Liver (tissue), 9 donors: ENCODE data around the gene HSPBAP1. TPM values are rescaled to one million over a fixed set of nuclear protein-coding genes. Genes with fewer than 3 reads are reported as not detected.

Experiments
- DNase-seq: peaks from one replicate; pipeline ENCODE4 v3.0.0-alpha.2; 2017; ENCODE audit warnings: low spot score
- H3K27ac ChIP-seq, 2 donors: one replicate each; pipeline ENCODE4 v1.7.0; 2013; ENCODE audit warnings: inconsistent platforms in 2 of 2, low read length in 2 of 2, control low read depth in 1 of 2, low read depth in 1 of 2, mild to moderate bottlenecking in 1 of 2
- H3K27me3 ChIP-seq, 4 donors: one replicate each; pipeline versions ENCODE4 v1.6.1 to v1.7.0; 2013; ENCODE audit warnings: low read length in 3 of 4, inconsistent platforms in 1 of 4, mild to moderate bottlenecking in 1 of 4, moderate library complexity in 1 of 4; ENCODE audit not compliant: control insufficient read depth in 4 of 4, insufficient read depth in 4 of 4
- H3K36me3 ChIP-seq, 4 donors: one replicate each; pipeline versions ENCODE4 v1.6.1 to v1.7.0; 2013; ENCODE audit warnings: low read length in 3 of 4, mild to moderate bottlenecking in 3 of 4, low read depth in 1 of 4, moderate library complexity in 1 of 4; ENCODE audit not compliant: control insufficient read depth in 4 of 4, insufficient read depth in 3 of 4
- H3K4me1 ChIP-seq, 4 donors: one replicate each; pipeline versions ENCODE4 v1.6.1 to v1.7.0; 2013; ENCODE audit warnings: low read length in 3 of 4, mild to moderate bottlenecking in 3 of 4, moderate library complexity in 1 of 4; ENCODE audit not compliant: control insufficient read depth in 4 of 4, insufficient read depth in 4 of 4
- H3K4me3 ChIP-seq, 3 donors: one replicate each; pipeline versions ENCODE4 v1.6.1 to v1.7.0; 2013; ENCODE audit warnings: low read length in 3 of 3, control low read depth in 1 of 3, low read depth in 1 of 3, mild to moderate bottlenecking in 1 of 3
- H3K9ac ChIP-seq, 2 donors: one replicate each; pipeline ENCODE4 v1.7.0; 2013; ENCODE audit warnings: low read length in 2 of 2, mild to moderate bottlenecking in 2 of 2, moderate library complexity in 2 of 2, control low read depth in 1 of 2, low read depth in 1 of 2
- H3K9me3 ChIP-seq, 4 donors: one replicate each; pipeline versions ENCODE4 v1.6.1 to v1.7.0; 2013; ENCODE audit warnings: low read length in 3 of 4; ENCODE audit not compliant: control insufficient read depth in 4 of 4
- CTCF ChIP-seq: fragments of 150-350 bp; IDR thresholded peaks from 2 replicates; pipeline ENCODE4 v1.5.1; 2017; ENCODE audit warnings: improper control_type of control experiment, low read depth, low read length; ENCODE audit not compliant: missing input control
- EGR1 ChIP-seq, 2 donors: IDR thresholded peaks; 2 replicates each; pipeline ENCODE4 v1.6.1; 2016 to 2018; ENCODE audit warnings: antibody characterized with exemption in 2 of 2, low read depth in 2 of 2
- FOXA1 ChIP-seq: IDR thresholded peaks from 2 replicates; pipeline ENCODE4 v1.6.1; 2016; ENCODE audit warnings: antibody characterized with exemption
- FOXA2 ChIP-seq: IDR thresholded peaks from 2 replicates; pipeline ENCODE4 v1.6.1; 2016; ENCODE audit warnings: antibody characterized with exemption
- GABPA ChIP-seq, 2 donors: IDR thresholded peaks in 1 of 2; conservative IDR thresholded peaks in 1 of 2; 2 replicates each; pipeline ENCODE4 v1.6.1; 2016; ENCODE audit warnings: antibody characterized with exemption in 2 of 2, mild to moderate bottlenecking in 1 of 2, moderate library complexity in 1 of 2
- HNF4A ChIP-seq, 2 donors: conservative IDR thresholded peaks; 2 replicates each; pipeline ENCODE4 v1.6.1; 2016; ENCODE audit warnings: antibody characterized with exemption in 2 of 2, mild to moderate bottlenecking in 2 of 2
- HNF4G ChIP-seq: IDR thresholded peaks from 2 replicates; pipeline ENCODE4 v1.6.1; 2016; ENCODE audit warnings: antibody characterized with exemption
- JUND ChIP-seq, 2 donors: IDR thresholded peaks; 2 replicates each; pipeline ENCODE4 v1.6.1; 2016; ENCODE audit warnings: antibody characterized with exemption in 2 of 2
- NR2F2 ChIP-seq: IDR thresholded peaks from 2 replicates; pipeline ENCODE4 v1.6.1; 2016; ENCODE audit warnings: antibody characterized with exemption
- RAD21 ChIP-seq, 2 donors: IDR thresholded peaks; 2 replicates each; pipeline ENCODE4 v1.6.1; 2016; ENCODE audit warnings: antibody characterized with exemption in 2 of 2, mild to moderate bottlenecking in 2 of 2
- RXRA ChIP-seq, 2 donors: IDR thresholded peaks; 2 replicates each; pipeline ENCODE4 v1.6.1; 2017 to 2018; ENCODE audit warnings: antibody characterized with exemption in 2 of 2, mild to moderate bottlenecking in 1 of 2
- SP1 ChIP-seq: IDR thresholded peaks from 2 replicates; pipeline ENCODE4 v1.6.1; 2018; ENCODE audit warnings: antibody characterized with exemption, mild to moderate bottlenecking
- TAF1 ChIP-seq: conservative IDR thresholded peaks from 2 replicates; pipeline ENCODE4 v1.6.1; 2016; ENCODE audit warnings: antibody characterized with exemption, mild to moderate bottlenecking
- YY1 ChIP-seq: IDR thresholded peaks from 2 replicates; pipeline ENCODE4 v1.6.1; 2016; ENCODE audit warnings: antibody characterized with exemption, mild to moderate bottlenecking
- WGBS: extraction: QIAGEN DNeasy Blood & Tissue Kit; methylation state at CpG from one replicate; pipeline ENCODE4 v1.1.7; 2013; 5-methylcytosine and 5-hydroxymethylcytosine counted together
- polyA plus RNA-seq, 2 donors: library from polyadenylated mRNA; stranded (reverse) in 1 of 2; unstranded in 1 of 2; fragments of 200-250 nt in 1 of 2; fragments of >200 nt in 1 of 2; fragmentation: Nextera tagmentation in 1 of 2; extraction: Ambion mirVana in 1 of 2; gene quantifications; one replicate each; pipeline versions ENCODE4 v1.2.1 to v1.2.3, GENCODE V29; 2013 to 2015
- total RNA-seq, 2 donors: library from RNA; depleted of rRNA; stranded (reverse); fragments of >200 nt; gene quantifications; one replicate each; pipeline ENCODE4 v1.2.3, GENCODE V29; 2014
- TF ChIP-seq, protein P1 (sequence below): IDR thresholded peaks from 2 replicates; pipeline ENCODE4 v1.6.1; 2016; ENCODE audit warnings: antibody characterized with exemption
- TF ChIP-seq, protein P2 (sequence below): IDR thresholded peaks from 2 replicates; pipeline ENCODE4 v1.6.1; 2016; ENCODE audit warnings: antibody characterized with exemption
- TF ChIP-seq, protein P3 (sequence below): IDR thresholded peaks from 2 replicates; pipeline ENCODE4 v1.6.1; 2016; ENCODE audit warnings: antibody characterized with exemption, mild to moderate bottlenecking
- donor health status: healthy.
- donor health status: healthy.
- donor health status: healthy.
- donor health status: healthy.
- donor health status: healthy.

HSPBAP1 gene
- total and polyA plus RNA-seq, 4 donors: 2.2 to 5.3 (median 3.9) TPM

DNA sequence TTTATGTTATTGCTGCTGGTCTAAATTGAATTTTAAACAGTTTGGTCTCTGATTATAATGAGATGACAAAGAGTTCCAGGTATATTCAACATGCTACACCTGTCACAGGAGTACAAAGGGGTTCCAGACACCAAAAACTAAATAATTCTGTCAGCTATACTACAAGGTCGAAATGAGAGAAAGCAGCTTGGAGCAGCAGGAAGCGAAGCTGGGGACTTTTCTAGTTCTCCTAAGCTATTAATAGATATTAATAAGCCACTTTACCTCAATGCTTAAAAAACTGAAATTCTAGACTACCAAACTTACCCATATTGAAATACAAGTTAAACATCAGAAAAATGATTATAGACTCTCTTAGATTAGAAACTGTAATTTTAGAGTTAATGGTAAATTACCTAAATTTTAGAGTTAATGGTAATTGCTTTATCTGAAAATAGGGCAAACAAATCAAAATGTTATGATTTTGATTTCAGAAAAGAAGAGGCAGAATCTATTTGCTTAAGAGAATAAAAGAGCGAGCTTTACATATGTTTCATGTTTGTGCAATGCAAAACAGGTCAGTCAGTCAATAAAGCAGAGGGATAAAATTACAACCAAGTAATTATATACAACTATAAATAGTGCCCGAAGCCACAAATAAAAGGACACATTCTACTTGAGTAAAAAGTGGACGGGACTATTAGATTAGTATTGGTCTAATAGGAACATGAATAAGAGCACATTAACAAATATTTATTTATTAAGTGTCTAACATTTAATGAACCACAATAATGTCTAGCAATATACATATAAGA, 16.8 kb downstream of the HSPBAP1 start:
- Histone ChIP-seq H3K36me3 (no peaks in the 10 kb centered on the region), H3K27me3 (no peaks in the 10 kb centered on the region), H3K4me3 (no peak overlapping the region), H3K9ac (no peak overlapping the region), H3K4me1 (no peaks in the 10 kb centered on the region), H3K27ac (no peak overlapping the region), H3K9me3 (no peaks in the 10 kb centered on the region)
- no peak for DNase-seq
- TF ChIP-seq, protein P1, sequence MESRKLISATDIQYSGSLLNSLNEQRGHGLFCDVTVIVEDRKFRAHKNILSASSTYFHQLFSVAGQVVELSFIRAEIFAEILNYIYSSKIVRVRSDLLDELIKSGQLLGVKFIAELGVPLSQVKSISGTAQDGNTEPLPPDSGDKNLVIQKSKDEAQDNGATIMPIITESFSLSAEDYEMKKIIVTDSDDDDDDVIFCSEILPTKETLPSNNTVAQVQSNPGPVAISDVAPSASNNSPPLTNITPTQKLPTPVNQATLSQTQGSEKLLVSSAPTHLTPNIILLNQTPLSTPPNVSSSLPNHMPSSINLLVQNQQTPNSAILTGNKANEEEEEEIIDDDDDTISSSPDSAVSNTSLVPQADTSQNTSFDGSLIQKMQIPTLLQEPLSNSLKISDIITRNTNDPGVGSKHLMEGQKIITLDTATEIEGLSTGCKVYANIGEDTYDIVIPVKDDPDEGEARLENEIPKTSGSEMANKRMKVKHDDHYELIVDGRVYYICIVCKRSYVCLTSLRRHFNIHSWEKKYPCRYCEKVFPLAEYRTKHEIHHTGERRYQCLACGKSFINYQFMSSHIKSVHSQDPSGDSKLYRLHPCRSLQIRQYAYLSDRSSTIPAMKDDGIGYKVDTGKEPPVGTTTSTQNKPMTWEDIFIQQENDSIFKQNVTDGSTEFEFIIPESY: no peak
- no peak for TF ChIP-seq HNF4A (conservative IDR thresholded peaks at IDR 0.05)
- no peak for TF ChIP-seq RXRA (IDR thresholded peaks at IDR 0.05)
- no peak for TF ChIP-seq CTCF
- no peak for TF ChIP-seq HNF4G
- no peak for TF ChIP-seq RAD21 (IDR thresholded peaks at IDR 0.05)
- TF ChIP-seq FOXA1: no peak
- TF ChIP-seq JUND (IDR thresholded peaks at IDR 0.05): no peak
- TF ChIP-seq FOXA2: no peak
- no peak for TF ChIP-seq YY1
- TF ChIP-seq GABPA (IDR thresholded peaks at IDR 0.05 in 1 of 2, conservative IDR thresholded peaks at IDR 0.05 in 1 of 2): no peak
- TF ChIP-seq EGR1 (IDR thresholded peaks at IDR 0.05; ENCODE audit: low read depth in 2 of 2): no peak
- TF ChIP-seq, protein P2, sequence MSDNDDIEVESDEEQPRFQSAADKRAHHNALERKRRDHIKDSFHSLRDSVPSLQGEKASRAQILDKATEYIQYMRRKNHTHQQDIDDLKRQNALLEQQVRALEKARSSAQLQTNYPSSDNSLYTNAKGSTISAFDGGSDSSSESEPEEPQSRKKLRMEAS: no peak
- 85% methylated on average over 5 of the region's 5 CpGs for WGBS

GRCh38 chr3:122774564-122774963, 19.1 kb downstream of the HSPBAP1 start:
- Histone ChIP-seq H3K27me3 (no peaks in the 10 kb centered on the region), H3K4me1 (no peaks in the 10 kb centered on the region), H3K4me3 (no peak overlapping the region), H3K9ac (no peak overlapping the region), H3K9me3 (no peaks in the 10 kb centered on the region), H3K36me3 (no peaks in the 10 kb centered on the region), H3K27ac (no peak overlapping the region)
- DNase-seq: no peak
- TF ChIP-seq FOXA1 (no peak), EGR1 (IDR thresholded peaks at IDR 0.05; ENCODE audit: low read depth in 2 of 2) (no peak), CTCF (no peak), HNF4A (conservative IDR thresholded peaks at IDR 0.05) (no peak), SP1 (no peak), RAD21 (IDR thresholded peaks at IDR 0.05) (no peak), JUND (IDR thresholded peaks at IDR 0.05) (no peak), HNF4G (no peak), TAF1 (no peak), NR2F2 (no peak), GABPA (IDR thresholded peaks at IDR 0.05 in 1 of 2, conservative IDR thresholded peaks at IDR 0.05 in 1 of 2) (no peak), YY1 (no peak), FOXA2 (no peak)
- TF ChIP-seq, protein P1: no peak
- TF ChIP-seq, protein P3, sequence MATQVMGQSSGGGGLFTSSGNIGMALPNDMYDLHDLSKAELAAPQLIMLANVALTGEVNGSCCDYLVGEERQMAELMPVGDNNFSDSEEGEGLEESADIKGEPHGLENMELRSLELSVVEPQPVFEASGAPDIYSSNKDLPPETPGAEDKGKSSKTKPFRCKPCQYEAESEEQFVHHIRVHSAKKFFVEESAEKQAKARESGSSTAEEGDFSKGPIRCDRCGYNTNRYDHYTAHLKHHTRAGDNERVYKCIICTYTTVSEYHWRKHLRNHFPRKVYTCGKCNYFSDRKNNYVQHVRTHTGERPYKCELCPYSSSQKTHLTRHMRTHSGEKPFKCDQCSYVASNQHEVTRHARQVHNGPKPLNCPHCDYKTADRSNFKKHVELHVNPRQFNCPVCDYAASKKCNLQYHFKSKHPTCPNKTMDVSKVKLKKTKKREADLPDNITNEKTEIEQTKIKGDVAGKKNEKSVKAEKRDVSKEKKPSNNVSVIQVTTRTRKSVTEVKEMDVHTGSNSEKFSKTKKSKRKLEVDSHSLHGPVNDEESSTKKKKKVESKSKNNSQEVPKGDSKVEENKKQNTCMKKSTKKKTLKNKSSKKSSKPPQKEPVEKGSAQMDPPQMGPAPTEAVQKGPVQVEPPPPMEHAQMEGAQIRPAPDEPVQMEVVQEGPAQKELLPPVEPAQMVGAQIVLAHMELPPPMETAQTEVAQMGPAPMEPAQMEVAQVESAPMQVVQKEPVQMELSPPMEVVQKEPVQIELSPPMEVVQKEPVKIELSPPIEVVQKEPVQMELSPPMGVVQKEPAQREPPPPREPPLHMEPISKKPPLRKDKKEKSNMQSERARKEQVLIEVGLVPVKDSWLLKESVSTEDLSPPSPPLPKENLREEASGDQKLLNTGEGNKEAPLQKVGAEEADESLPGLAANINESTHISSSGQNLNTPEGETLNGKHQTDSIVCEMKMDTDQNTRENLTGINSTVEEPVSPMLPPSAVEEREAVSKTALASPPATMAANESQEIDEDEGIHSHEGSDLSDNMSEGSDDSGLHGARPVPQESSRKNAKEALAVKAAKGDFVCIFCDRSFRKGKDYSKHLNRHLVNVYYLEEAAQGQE: no peak
- TF ChIP-seq, protein P2: no peak
- WGBS: 99% methylated on average over 3 of the region's 3 CpGs
